Measurements from ENCODE around the gene SMTNL1. TPM values are rescaled to one million over a fixed set of nuclear protein-coding genes. Genes with fewer than 3 reads are reported as not detected.

SMTNL1 gene
- total and polyA plus RNA-seq, 8 donors: not detected

- intact Hi-C loops (cut with DNase I): no loop called here
- Histone ChIP-seq H3K27me3 (no peaks in the 10 kb centered on the region), H3K36me3 (no peaks in the 10 kb centered on the region), H3K27ac (peak overlapping the region in 2 of 4 donors; percentile 78 to 85), H3K9me3 (no peaks in the 10 kb centered on the region), H3K4me3 (no peak overlapping the region), H3K4me1 (no peaks in the 10 kb centered on the region)
- 49 to 76% methylated on average over 2 of the region's 2 CpGs for WGBS, 2 donors
- ATAC-seq (no peak), FAIRE-seq (no peak), DNase-seq (no peak)
- no peak for TF ChIP-seq CTCF (IDR thresholded peaks at IDR 0.05)
Observed at GRCh38 chr11:57599381-57599780, 62.0 kb downstream of the SMTNL1 start.

Other genes with a start within 250 kb of the SMTNL1 start
- gene TNKS1BP1, start 212.6 kb upstream of the SMTNL1 start, total RNA-seq: 100 to 1,000 TPM in 1 of 6 donors, 10 to 100 TPM in 5; 63.4 to 109 (median 77.3) TPM
- 100 to 1,000 TPM; 111 to 172 TPM for gene TNKS1BP1, start 212.6 kb upstream of the SMTNL1 start, polyA plus RNA-seq
- 10 to 100 TPM; 35.3 to 61.9 (median 45.4) TPM for gene SSRP1, start 201.7 kb upstream of the SMTNL1 start, total RNA-seq
- gene SSRP1, start 201.7 kb upstream of the SMTNL1 start, polyA plus RNA-seq: 10 to 100 TPM; 20.5 to 41.8 TPM
- gene P2RX3, start 199.2 kb upstream of the SMTNL1 start, total RNA-seq: under 1 TPM in 2 of 6 donors, not detected in 4; 0.16 TPM
- under 1 TPM in 1 of 2 donors, not detected in 1; 0.07 TPM for gene P2RX3, start 199.2 kb upstream of the SMTNL1 start, polyA plus RNA-seq
- gene PRG3, start 156.4 kb upstream of the SMTNL1 start, total RNA-seq: not detected
- not detected for gene PRG3, start 156.4 kb upstream of the SMTNL1 start, polyA plus RNA-seq
- gene PRG2, start 146.9 kb upstream of the SMTNL1 start, total RNA-seq: not detected
- gene PRG2, start 146.9 kb upstream of the SMTNL1 start, polyA plus RNA-seq: under 1 TPM; 0.57 to 0.96 TPM
- gene SLC43A3, start 110.5 kb upstream of the SMTNL1 start, total RNA-seq: 10 to 100 TPM in 5 of 6 donors, 1 to 10 TPM in 1; 6.7 to 34.9 (median 10.8) TPM
- gene SLC43A3, start 110.5 kb upstream of the SMTNL1 start, polyA plus RNA-seq: 10 to 100 TPM; 16.4 to 18.2 TPM
- gene RTN4RL2, start 77.1 kb upstream of the SMTNL1 start, total RNA-seq: 1 to 10 TPM in 3 of 6 donors, under 1 TPM in 3; 0.55 to 2.7 (median 1.1) TPM
- gene RTN4RL2, start 77.1 kb upstream of the SMTNL1 start, polyA plus RNA-seq: 1 to 10 TPM; 1.4 to 2.6 TPM
- 100 to 1,000 TPM in 4 of 6 donors, 10 to 100 TPM in 2; 78.3 to 280 (median 137) TPM for gene SLC43A1, start 21.9 kb upstream of the SMTNL1 start, total RNA-seq
- 100 to 1,000 TPM; 100 to 110 TPM for gene SLC43A1, start 21.9 kb upstream of the SMTNL1 start, polyA plus RNA-seq
- gene TIMM10, start 6.8 kb upstream of the SMTNL1 start, total RNA-seq: 10 to 100 TPM; 12.2 to 32.6 (median 21.7) TPM
- 10 to 100 TPM; 15.7 to 25.8 TPM for gene TIMM10, start 6.8 kb upstream of the SMTNL1 start, polyA plus RNA-seq
- gene UBE2L6, start 30.1 kb downstream of the SMTNL1 start, total RNA-seq: 10 to 100 TPM in 5 of 6 donors, 1 to 10 TPM in 1; 9.6 to 46.4 (median 11.5) TPM
- gene UBE2L6, start 30.1 kb downstream of the SMTNL1 start, polyA plus RNA-seq: 10 to 100 TPM; 12.9 to 18.9 TPM
- gene SERPING1, start 60.1 kb downstream of the SMTNL1 start, total RNA-seq: 100 to 1,000 TPM; 135 to 399 (median 170) TPM
- 100 to 1,000 TPM; 292 to 360 TPM for gene SERPING1, start 60.1 kb downstream of the SMTNL1 start, polyA plus RNA-seq
- gene YPEL4, start 112.3 kb downstream of the SMTNL1 start, total RNA-seq: under 1 TPM in 5 of 6 donors, not detected in 1; 0.12 to 0.32 (median 0.25) TPM
- under 1 TPM; 0.38 to 0.68 TPM for gene YPEL4, start 112.3 kb downstream of the SMTNL1 start, polyA plus RNA-seq
- gene CLP1, start 120.2 kb downstream of the SMTNL1 start, total RNA-seq: 1 to 10 TPM; 3.8 to 8.0 (median 6.1) TPM
- 1 to 10 TPM; 3.2 to 7.4 TPM for gene CLP1, start 120.2 kb downstream of the SMTNL1 start, polyA plus RNA-seq
- 10 to 100 TPM; 24.6 to 42.3 (median 32.4) TPM for gene ZDHHC5, start 130.5 kb downstream of the SMTNL1 start, total RNA-seq
- gene ZDHHC5, start 130.5 kb downstream of the SMTNL1 start, polyA plus RNA-seq: 10 to 100 TPM; 14.9 to 20.1 TPM
- 1 to 10 TPM; 2.5 to 6.3 (median 5.6) TPM for gene MED19, start 174.6 kb downstream of the SMTNL1 start, total RNA-seq
- 10 to 100 TPM in 1 of 2 donors, 1 to 10 TPM in 1; 5.1 to 11.5 TPM for gene MED19, start 174.6 kb downstream of the SMTNL1 start, polyA plus RNA-seq
- gene TMX2, start 175.0 kb downstream of the SMTNL1 start, total RNA-seq: 10 to 100 TPM; 19.8 to 38.8 (median 34.1) TPM
- 10 to 100 TPM; 26.9 to 46.4 TPM for gene TMX2, start 175.0 kb downstream of the SMTNL1 start, polyA plus RNA-seq
- gene SELENOH, start 203.9 kb downstream of the SMTNL1 start, total RNA-seq: 10 to 100 TPM; 32.1 to 65.3 (median 56.0) TPM
- gene SELENOH, start 203.9 kb downstream of the SMTNL1 start, polyA plus RNA-seq: 10 to 100 TPM; 62.9 to 96.4 TPM
- not detected for gene BTBD18, start 214.2 kb downstream of the SMTNL1 start, total RNA-seq
- under 1 TPM in 1 of 2 donors, not detected in 1; 0.05 TPM for gene BTBD18, start 214.2 kb downstream of the SMTNL1 start, polyA plus RNA-seq
- gene CTNND1, start 224.2 kb downstream of the SMTNL1 start, total RNA-seq: 100 to 1,000 TPM; 113 to 203 (median 131) TPM
- 10 to 100 TPM; 42.7 to 73.1 TPM for gene CTNND1, start 224.2 kb downstream of the SMTNL1 start, polyA plus RNA-seq